Activated CD4-positive, alpha-beta T cell treated with anti-CD3 and anti-CD28 coated beads for 4 hours (primary cell): Measurements from ENCODE around the gene ZNF414.
"Not testable (repeated sequence)": the region's sequence is repeated elsewhere in the genome, so short reads cannot be mapped to it uniquely, and the experiment has no call there.

Experiments used
- DNase-seq, 2 donors: peaks; one replicate each; pipeline ENCODE4 v3.0.0-alpha.2; 2020

Gene ZNF414

GRCh38 chr19:8513687-8514504, at the start of gene ZNF414:
Gene ZNF414, minus strand, starts transcription at chr19:8514167. Its CDS starts 121 bp downstream, at chr19:8514046.
- DNase-seq = peak; percentile 98

- DNase-seq = no peak
These were observed 47.3 kb upstream of the ZNF414 start for GRCh38 chr19:8561075-8561764.

- no peak for DNase-seq
These were observed 44.4 kb upstream of the ZNF414 start for GRCh38 chr19:8558325-8558724.

GRCh38 chr19:8557642-8558238, 43.8 kb upstream of the ZNF414 start:
- DNase-seq = no peak

GRCh38 chr19:8553729-8554128, 39.8 kb upstream of the ZNF414 start:
- not testable (repeated sequence) for DNase-seq

- no peak for DNase-seq
These were observed 38.8 kb upstream of the ZNF414 start for GRCh38 chr19:8552810-8553209.

GRCh38 chr19:8550070-8550469, 36.1 kb upstream of the ZNF414 start:
- DNase-seq = no peak

- DNase-seq = no peak
These were observed 31.8 kb upstream of the ZNF414 start for GRCh38 chr19:8545743-8546142.

GRCh38 chr19:8544168-8544567, 30.2 kb upstream of the ZNF414 start:
- no peak for DNase-seq

GRCh38 chr19:8539621-8540149, 25.7 kb upstream of the ZNF414 start:
- DNase-seq = no peak

GRCh38 chr19:8537099-8537498, 23.1 kb upstream of the ZNF414 start:
- DNase-seq = no peak

- no peak for DNase-seq
These were observed 22.3 kb upstream of the ZNF414 start for GRCh38 chr19:8536282-8536681.

- no peak for DNase-seq
These were observed 18.3 kb upstream of the ZNF414 start for GRCh38 chr19:8532225-8532624.

- DNase-seq = no peak
These were observed 17.5 kb upstream of the ZNF414 start for GRCh38 chr19:8531470-8531869.

GRCh38 chr19:8530061-8530679, 16.2 kb upstream of the ZNF414 start:
- DNase-seq = no peak

GRCh38 chr19:8529369-8530006, 15.5 kb upstream of the ZNF414 start:
- DNase-seq = no peak

GRCh38 chr19:8528500-8528899, 14.5 kb upstream of the ZNF414 start:
- DNase-seq = no peak

GRCh38 chr19:8526345-8527091, 12.6 kb upstream of the ZNF414 start:
- DNase-seq = no peak

- DNase-seq = no peak
These were observed 11.4 kb upstream of the ZNF414 start for GRCh38 chr19:8525401-8525684.

GRCh38 chr19:8519388-8519787, 5.4 kb upstream of the ZNF414 start:
- DNase-seq = no peak

- DNase-seq = no peak
These were observed 4.6 kb upstream of the ZNF414 start for GRCh38 chr19:8518536-8518935.
